ENCODE results near the gene TTC21A. TPM values are rescaled to one million over a fixed set of nuclear protein-coding genes. Genes with fewer than 3 reads are reported as not detected.

Gene TTC21A
- total and polyA plus RNA-seq, 2 experiments from 2014 or later, result 1.8 to 2.0 TPM

GRCh38 chr3:39170461-39170860, 63.0 kb downstream of the TTC21A start:
- Mint-ChIP-seq H3K27me3 (ENCODE audit: insufficient read depth, low read depth, poor library complexity) (peaks cover 2% of the 10 kb centered on the region), H3K4me1 (peaks cover 17% of the 10 kb centered on the region), H3K36me3 (ENCODE audit: low read depth) (no peaks in the 10 kb centered on the region), H3K27ac (no peak overlapping the region), H3K4me3 (no peak overlapping the region), H3K9me3 (peaks cover 3% of the 10 kb centered on the region; the same call in 1 of the 3 replicates)
- Histone ChIP-seq H2AFZ (no peak overlapping the region), H3K27ac (ENCODE audit: low read depth) (no peak overlapping the region), H3K36me3 (ENCODE audit: insufficient read depth) (no peaks in the 10 kb centered on the region), H3K4me2 (no peak overlapping the region), H3K9me2 (ENCODE audit: insufficient read depth) (no peaks in the 10 kb centered on the region), H3K4me1 (ENCODE audit: insufficient read depth) (no peaks in the 10 kb centered on the region), H3K27me3 (ENCODE audit: insufficient read depth) (no peaks in the 10 kb centered on the region), H3K4me3 (no peak overlapping the region), H4K20me1 (replicated peaks; ENCODE audit: insufficient read depth) (no peaks in the 10 kb centered on the region), H3K79me2 (replicated peaks; ENCODE audit: insufficient read depth) (no peaks in the 10 kb centered on the region), H3F3A (replicated peaks; ENCODE audit: low read depth) (no peaks in the 10 kb centered on the region)
- DNase-seq (ENCODE audit: low spot score), result peak; percentile 91
- ATAC-seq, result peak; percentile 98
- TF ChIP-seq REST (IDR thresholded peaks at IDR 0.05; ENCODE audit: unreplicated experiment) (no peak), JUNB (IDR thresholded peaks at IDR 0.05; ENCODE audit: unreplicated experiment) (no peak), ZNF331 (CRISPR knock-in tag; IDR thresholded peaks at IDR 0.05; ENCODE audit: low read depth) (no peak), EZH2phosphoT487 (IDR thresholded peaks at IDR 0.05; ENCODE audit: unreplicated experiment) (no peak), STAT1 (IDR thresholded peaks at IDR 0.05; ENCODE audit: unreplicated experiment) (no peak), NANOG (IDR thresholded peaks at IDR 0.05; ENCODE audit: borderline replicate concordance) (no peak), CREB1 (CRISPR knock-in tag; IDR thresholded peaks at IDR 0.05; ENCODE audit: low read depth) (no peak), CTCF (conservative IDR thresholded peaks at IDR 0.05; ENCODE audit: low read depth in 2 of 2) (no peak), ZNF462 (CRISPR knock-in tag; IDR thresholded peaks at IDR 0.05) (no peak), POLR2AphosphoS5 (IDR thresholded peaks at IDR 0.05; ENCODE audit: low read depth) (no peak), ETS1 (IDR thresholded peaks at IDR 0.05) (no peak), EZH2 (IDR thresholded peaks at IDR 0.05; ENCODE audit: low read depth, unreplicated experiment) (no peak)

All from GM23338 (cell line).